ENCODE measurements around the gene DFFB. TPM values are rescaled to one million over a fixed set of nuclear protein-coding genes. Genes with fewer than 3 reads are reported as not detected.
A peak's percentile ranks its signal among the peaks of the same experiment; 100 is the strongest.

Gene DFFB
- total RNA-seq, 1 experiment from 2014 or later, result 17.1 TPM

DNA sequence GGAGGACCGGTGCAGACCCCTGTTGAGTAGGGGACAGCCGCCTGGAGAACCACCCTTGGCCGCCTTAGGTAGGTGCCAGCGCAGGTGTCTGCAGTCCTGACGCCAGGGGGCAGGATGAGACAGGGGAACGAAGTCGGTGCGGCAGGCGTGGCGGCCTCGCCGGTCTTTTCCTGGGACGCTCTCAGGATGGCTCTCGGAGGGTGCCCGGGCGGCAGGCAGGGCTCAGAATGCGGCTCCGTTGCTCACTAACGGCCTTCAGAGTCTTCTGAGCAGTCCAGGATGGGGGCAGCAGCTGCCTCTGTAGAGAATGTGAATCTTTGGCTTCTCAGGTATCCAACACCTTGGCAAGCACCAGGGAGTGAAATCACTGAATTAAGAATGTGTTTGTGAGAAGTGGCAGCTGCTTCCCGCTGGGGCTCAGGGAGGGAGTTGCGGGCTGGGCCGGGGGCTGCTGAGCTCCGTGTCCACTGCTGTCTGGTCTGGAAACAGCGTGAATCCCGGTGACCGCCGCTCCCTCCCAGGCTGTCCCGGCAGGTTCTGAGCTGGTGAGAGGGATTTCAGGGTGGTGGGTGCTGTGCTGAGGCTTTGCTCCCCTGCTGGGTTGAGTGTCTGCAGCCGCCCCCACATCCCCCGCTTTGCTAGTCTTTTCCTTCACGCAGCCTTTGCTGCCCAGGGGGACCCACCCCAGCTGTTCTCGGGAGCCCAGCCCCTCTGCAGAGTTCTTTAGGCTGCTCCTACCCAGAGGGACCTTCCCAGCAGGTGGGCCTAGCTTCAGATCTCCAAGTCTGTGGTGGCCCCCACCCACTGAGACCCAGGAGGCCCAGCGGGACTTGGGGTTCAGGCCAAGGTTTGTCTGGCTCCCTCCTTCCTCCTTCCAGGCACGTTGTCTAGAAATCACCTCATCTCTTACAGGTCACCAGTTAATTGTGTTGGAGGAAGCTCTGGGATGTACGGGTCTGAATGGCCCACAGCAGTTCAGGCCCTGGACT lies 53.9 kb downstream of the DFFB start:
- peak overlapping the region; percentile 48 for H3K4me3 ChIP-seq (ENCODE audit: low read length)
- peak overlapping the region; percentile 87 for H3K4me2 ChIP-seq (ENCODE audit: low read length)

DNA sequence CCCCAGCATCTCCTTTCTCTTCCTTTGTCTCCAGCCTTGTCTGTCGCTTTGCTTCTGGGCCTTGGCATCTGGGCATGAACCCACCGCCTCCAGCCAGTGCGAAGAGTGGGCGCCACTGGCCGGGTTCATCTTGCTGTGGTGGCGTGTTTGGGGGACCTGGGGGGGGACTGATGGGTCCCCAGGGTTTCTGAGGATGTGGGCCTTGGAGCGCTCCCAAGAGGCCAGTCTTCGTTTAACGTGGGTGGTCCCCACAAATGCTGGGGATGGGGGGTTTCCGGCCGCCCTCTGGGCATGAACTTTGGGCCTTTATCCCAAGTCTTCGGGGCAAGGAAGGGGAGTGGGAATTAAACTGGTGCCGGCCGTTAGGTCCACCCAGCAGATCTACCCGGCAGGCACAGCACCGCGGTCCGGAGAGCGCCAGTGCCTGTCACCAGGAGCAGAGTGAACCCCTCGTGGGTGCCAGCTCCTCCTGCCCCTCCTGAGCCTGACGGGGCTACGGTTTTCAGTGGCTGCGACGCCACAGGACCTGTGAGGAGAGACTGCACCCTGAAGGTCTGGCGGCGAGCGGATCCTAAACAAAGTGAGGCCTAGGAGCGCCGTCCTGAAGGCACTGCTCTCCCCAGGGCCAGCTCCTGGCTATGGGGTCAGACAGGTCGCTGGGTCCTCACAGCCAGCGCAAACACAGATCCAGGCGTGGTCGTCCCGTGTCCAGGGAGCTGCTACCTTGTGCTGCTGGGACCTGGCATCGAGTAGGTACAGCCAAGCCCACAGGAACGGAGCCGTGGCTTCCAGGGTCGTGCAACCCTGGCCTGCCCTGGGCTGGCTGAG lies 54.9 kb downstream of the DFFB start:
- DNase-seq (no peak), ATAC-seq (no peak)
- POLR2A ChIA-PET (ENCODE audit: unreplicated experiment), result no interaction called here
- intact Hi-C loops (cut with micrococcal nuclease), result loop anchor here (5.0 kb wide), 3 partner anchors 915 to 1980 kb away; no protein-coding TSS in a partner anchor
- Histone ChIP-seq H3K4me1 (ENCODE audit: insufficient read depth, low read length) (peaks cover 4% of the 10 kb centered on the region; the same call in 1 of the 2 replicates), H3K27ac (ENCODE audit: low read length) (no peak overlapping the region), H3K9me3 (ENCODE audit: low read length) (no peaks in the 10 kb centered on the region), H3F3A (ENCODE audit: low read length, unreplicated experiment) (no peaks in the 10 kb centered on the region), H3K9me2 (replicated peaks; ENCODE audit: low read length) (no peaks in the 10 kb centered on the region), H4K20me1 (ENCODE audit: low read length) (no peaks in the 10 kb centered on the region), H3K4me3 (ENCODE audit: low read length) (no peak overlapping the region), H3K79me2 (ENCODE audit: low read length) (no peaks in the 10 kb centered on the region), H3K9ac (ENCODE audit: low read length) (no peak overlapping the region), H3K4me2 (ENCODE audit: low read length) (no peak overlapping the region), H3K36me3 (ENCODE audit: low read depth, low read length) (no peaks in the 10 kb centered on the region), H2AFZ (ENCODE audit: low read length) (no peak overlapping the region), H3K27me3 (ENCODE audit: low read length) (peaks cover 26% of the 10 kb centered on the region)
- TF ChIP-seq EZH2phosphoT487 (IDR thresholded peaks at IDR 0.05; ENCODE audit: borderline replicate concordance, low read length) (no peak), EZH2 (IDR thresholded peaks at IDR 0.05; ENCODE audit: low read length, unreplicated experiment) (no peak)
- TF ChIP-seq, protein P1, sequence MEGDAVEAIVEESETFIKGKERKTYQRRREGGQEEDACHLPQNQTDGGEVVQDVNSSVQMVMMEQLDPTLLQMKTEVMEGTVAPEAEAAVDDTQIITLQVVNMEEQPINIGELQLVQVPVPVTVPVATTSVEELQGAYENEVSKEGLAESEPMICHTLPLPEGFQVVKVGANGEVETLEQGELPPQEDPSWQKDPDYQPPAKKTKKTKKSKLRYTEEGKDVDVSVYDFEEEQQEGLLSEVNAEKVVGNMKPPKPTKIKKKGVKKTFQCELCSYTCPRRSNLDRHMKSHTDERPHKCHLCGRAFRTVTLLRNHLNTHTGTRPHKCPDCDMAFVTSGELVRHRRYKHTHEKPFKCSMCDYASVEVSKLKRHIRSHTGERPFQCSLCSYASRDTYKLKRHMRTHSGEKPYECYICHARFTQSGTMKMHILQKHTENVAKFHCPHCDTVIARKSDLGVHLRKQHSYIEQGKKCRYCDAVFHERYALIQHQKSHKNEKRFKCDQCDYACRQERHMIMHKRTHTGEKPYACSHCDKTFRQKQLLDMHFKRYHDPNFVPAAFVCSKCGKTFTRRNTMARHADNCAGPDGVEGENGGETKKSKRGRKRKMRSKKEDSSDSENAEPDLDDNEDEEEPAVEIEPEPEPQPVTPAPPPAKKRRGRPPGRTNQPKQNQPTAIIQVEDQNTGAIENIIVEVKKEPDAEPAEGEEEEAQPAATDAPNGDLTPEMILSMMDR (conservative IDR thresholded peaks at IDR 0.05; ENCODE audit: low read depth, low read length), result no peak
- CTCF ChIA-PET, result no interaction called here
- BruUV-seq (replicated peaks), result no TSS peak

More for the DNA sequence above, 53.9 kb downstream of the DFFB start:
- Histone ChIP-seq H3K9ac (ENCODE audit: low read length) (no peak overlapping the region), H3K4me1 (ENCODE audit: insufficient read depth, low read length) (peaks cover 4% of the 10 kb centered on the region; the same call in 1 of the 2 replicates), H2AFZ (ENCODE audit: low read length) (peak overlapping the region; percentile 88), H3K9me3 (ENCODE audit: low read length) (no peaks in the 10 kb centered on the region), H3K9me2 (replicated peaks; ENCODE audit: low read length) (no peaks in the 10 kb centered on the region), H4K20me1 (ENCODE audit: low read length) (no peaks in the 10 kb centered on the region), H3F3A (ENCODE audit: low read length, unreplicated experiment) (no peaks in the 10 kb centered on the region), H3K27ac (ENCODE audit: low read length) (no peak overlapping the region), H3K27me3 (ENCODE audit: low read length) (peaks cover 19% of the 10 kb centered on the region; the same call in 1 of the 2 replicates), H3K79me2 (ENCODE audit: low read length) (no peaks in the 10 kb centered on the region), H3K36me3 (ENCODE audit: low read depth, low read length) (no peaks in the 10 kb centered on the region)
- POLR2A ChIA-PET (ENCODE audit: unreplicated experiment), result no interaction called here
- TF ChIP-seq EZH2phosphoT487 (IDR thresholded peaks at IDR 0.05; ENCODE audit: borderline replicate concordance, low read length) (no peak), EZH2 (IDR thresholded peaks at IDR 0.05; ENCODE audit: low read length, unreplicated experiment) (no peak)
- TF ChIP-seq, protein P1 (conservative IDR thresholded peaks at IDR 0.05; ENCODE audit: low read depth, low read length), result peak; percentile 97
- CTCF ChIA-PET, result interaction anchor here (0.8 kb wide), 1 partner anchor 1835 kb away, joined by 3 read pairs; no protein-coding TSS in a partner anchor
- intact Hi-C loops (cut with micrococcal nuclease), result loop anchor here (5.0 kb wide), 3 partner anchors 916 to 1981 kb away; no protein-coding TSS in a partner anchor
- DNase-seq (peak; percentile 92), ATAC-seq (peak; percentile 97)
- no TSS peak for BruUV-seq (replicated peaks)
